RKO (cell line): ENCODE results near the gene STOML1.
A peak's percentile ranks its signal among the peaks of the same experiment; 100 is the strongest.
"Not testable (repeated sequence)": the region's sequence is repeated elsewhere in the genome, so short reads cannot be mapped to it uniquely, and the experiment has no call there.

Experiments
- DNase-seq: peaks from one replicate; pipeline ENCODE4 v3.0.0-alpha.2; 2016; ENCODE audit warnings: low spot score

Gene STOML1

GRCh38 chr15:73987250-73987649, 4.8 kb downstream of the STOML1 start:
- no peak for DNase-seq

- no peak for DNase-seq
Observed at GRCh38 chr15:73986776-73987056, 5.4 kb downstream of the STOML1 start.

- DNase-seq = no peak
Observed at GRCh38 chr15:73986055-73986775, 5.9 kb downstream of the STOML1 start.

GRCh38 chr15:73985101-73985873, 6.8 kb downstream of the STOML1 start:
- no peak for DNase-seq

GRCh38 chr15:73984208-73984979, 7.7 kb downstream of the STOML1 start:
- DNase-seq = no peak

GRCh38 chr15:73983773-73984172, 8.3 kb downstream of the STOML1 start:
- no peak for DNase-seq

GRCh38 chr15:73983211-73983727, 8.8 kb downstream of the STOML1 start:
- no peak for DNase-seq

- no peak for DNase-seq
Observed at GRCh38 chr15:73982222-73982962, 9.7 kb downstream of the STOML1 start.

- no peak for DNase-seq
Observed at GRCh38 chr15:73981761-73982221, 10.3 kb downstream of the STOML1 start.

- no peak for DNase-seq
Observed at GRCh38 chr15:73979636-73980035, 12.5 kb downstream of the STOML1 start.

- DNase-seq = no peak
Observed at GRCh38 chr15:73978896-73979295, 13.2 kb downstream of the STOML1 start.

- not testable (repeated sequence) for DNase-seq
Observed at GRCh38 chr15:73975440-73976125, 16.5 kb downstream of the STOML1 start.

GRCh38 chr15:73973683-73974200, 18.4 kb downstream of the STOML1 start:
- DNase-seq = not testable (repeated sequence)

- peak; percentile 84 for DNase-seq
Observed at GRCh38 chr15:73972984-73973682, 19.0 kb downstream of the STOML1 start.

GRCh38 chr15:73969151-73969759, 22.8 kb downstream of the STOML1 start:
- DNase-seq = no peak

- no peak for DNase-seq
Observed at GRCh38 chr15:73968461-73968860, 23.6 kb downstream of the STOML1 start.

- no peak for DNase-seq
Observed at GRCh38 chr15:73965758-73966113, 26.4 kb downstream of the STOML1 start.

- no peak for DNase-seq
Observed at GRCh38 chr15:73965094-73965757, 26.9 kb downstream of the STOML1 start.

- DNase-seq = peak; percentile 65
Observed at GRCh38 chr15:73964736-73965093, 27.4 kb downstream of the STOML1 start.

- DNase-seq = no peak
Observed at GRCh38 chr15:73962433-73962832, 29.7 kb downstream of the STOML1 start.
